MG63 (cell line): ENCODE measurements around the gene CELF4. TPM values are rescaled to one million over a fixed set of nuclear protein-coding genes. Genes with fewer than 3 reads are reported as not detected.
"Not testable (repeated sequence)": the region's sequence is repeated elsewhere in the genome, so short reads cannot be mapped to it uniquely, and the experiment has no call there.

Experiments
- DNase-seq: peaks from one replicate; pipeline ENCODE4 v3.0.0-alpha.2; 2020
- H3K27me3 ChIP-seq: fragments of 250-450 bp; sonication (Bioruptor Pico); 2 replicates; pipeline ENCODE4 v1.5.1; 2020; ENCODE audit warnings: mild to moderate bottlenecking, moderate library complexity
- H3K36me3 ChIP-seq: fragments of 250-450 bp; sonication (Bioruptor Pico); 2 replicates; pipeline ENCODE4 v1.5.1; 2020; ENCODE audit warnings: mild to moderate bottlenecking, moderate library complexity
- H3K4me3 ChIP-seq: fragments of 250-450 bp; sonication (Bioruptor Pico); 2 replicates; pipeline ENCODE4 v1.5.1; 2020; ENCODE audit warnings: mild to moderate bottlenecking, moderate library complexity
- H3K9me3 ChIP-seq: fragments of 250-450 bp; sonication (Bioruptor Pico); 2 replicates; pipeline ENCODE4 v1.5.1; 2020; ENCODE audit warnings: mild to moderate bottlenecking, moderate library complexity
- total RNA-seq: library from RNA; depleted of rRNA; stranded (reverse); fragments of >200 nt; shearing (Covaris generic); gene quantifications from 2 replicates; pipeline ENCODE4 v1.2.3, GENCODE V29; 2014; ENCODE audit warnings: low replicate concordance

Gene CELF4
- total RNA-seq, 1 experiment from 2014 or later, result not detected

- Histone ChIP-seq H3K36me3 (no peaks in the 10 kb centered on the region), H3K27me3 (no peaks in the 10 kb centered on the region), H3K4me3 (no peak overlapping the region), H3K9me3 (no peaks in the 10 kb centered on the region)
- DNase-seq, result no peak
Measured at GRCh38 chr18:37380546-37381110, 185.0 kb downstream of the CELF4 start.

- DNase-seq, result no peak
- H3K27me3 ChIP-seq, result no peaks in the 10 kb centered on the region
- no peaks in the 10 kb centered on the region for H3K9me3 ChIP-seq
- no peak overlapping the region for H3K4me3 ChIP-seq
- H3K36me3 ChIP-seq, result no peaks in the 10 kb centered on the region
Measured at GRCh38 chr18:37378336-37379010, 187.1 kb downstream of the CELF4 start.

GRCh38 chr18:37375181-37375580 lies 190.4 kb downstream of the CELF4 start:
- no peaks in the 10 kb centered on the region for H3K27me3 ChIP-seq
- no peak for DNase-seq
- no peak overlapping the region for H3K4me3 ChIP-seq
- no peaks in the 10 kb centered on the region for H3K36me3 ChIP-seq
- H3K9me3 ChIP-seq, result no peaks in the 10 kb centered on the region

- Histone ChIP-seq H3K36me3 (no peaks in the 10 kb centered on the region), H3K9me3 (no peaks in the 10 kb centered on the region), H3K4me3 (no peak overlapping the region), H3K27me3 (no peaks in the 10 kb centered on the region)
- no peak for DNase-seq
Measured at GRCh38 chr18:37368110-37368954, 197.3 kb downstream of the CELF4 start.

- H3K27me3 ChIP-seq, result no peaks in the 10 kb centered on the region
- no peak overlapping the region for H3K4me3 ChIP-seq
- DNase-seq, result no peak
- H3K36me3 ChIP-seq, result no peaks in the 10 kb centered on the region
- no peaks in the 10 kb centered on the region for H3K9me3 ChIP-seq
Measured at GRCh38 chr18:37364237-37364636, 201.4 kb downstream of the CELF4 start.

GRCh38 chr18:37362158-37362890 lies 203.3 kb downstream of the CELF4 start:
- no peaks in the 10 kb centered on the region for H3K36me3 ChIP-seq
- no peaks in the 10 kb centered on the region for H3K27me3 ChIP-seq
- H3K9me3 ChIP-seq, result no peaks in the 10 kb centered on the region
- no peak for DNase-seq
- no peak overlapping the region for H3K4me3 ChIP-seq

- Histone ChIP-seq H3K4me3 (no peak overlapping the region), H3K36me3 (no peaks in the 10 kb centered on the region), H3K27me3 (no peaks in the 10 kb centered on the region), H3K9me3 (no peaks in the 10 kb centered on the region)
- peak; percentile 26 for DNase-seq
Measured at GRCh38 chr18:37361335-37362157, 204.1 kb downstream of the CELF4 start.

- not testable (repeated sequence) for DNase-seq, H3K27me3 ChIP-seq, H3K9me3 ChIP-seq, H3K4me3 ChIP-seq, H3K36me3 ChIP-seq
Measured at GRCh38 chr18:37358061-37358460, 207.5 kb downstream of the CELF4 start.

GRCh38 chr18:37355772-37356171 lies 209.8 kb downstream of the CELF4 start:
- Histone ChIP-seq H3K9me3 (no peaks in the 10 kb centered on the region), H3K4me3 (no peak overlapping the region), H3K27me3 (no peaks in the 10 kb centered on the region), H3K36me3 (no peaks in the 10 kb centered on the region)
- DNase-seq, result peak; percentile 90

GRCh38 chr18:37351110-37351509 lies 214.5 kb downstream of the CELF4 start:
- Histone ChIP-seq H3K27me3 (no peaks in the 10 kb centered on the region), H3K4me3 (no peak overlapping the region), H3K9me3 (no peaks in the 10 kb centered on the region), H3K36me3 (no peaks in the 10 kb centered on the region)
- DNase-seq, result no peak

- H3K4me3 ChIP-seq, result no peak overlapping the region
- peaks cover 3% of the 10 kb centered on the region for H3K27me3 ChIP-seq
- H3K9me3 ChIP-seq, result no peaks in the 10 kb centered on the region
- no peak for DNase-seq
- no peaks in the 10 kb centered on the region for H3K36me3 ChIP-seq
Measured at GRCh38 chr18:37348729-37349128, 216.9 kb downstream of the CELF4 start.

- H3K9me3 ChIP-seq, result no peaks in the 10 kb centered on the region
- H3K36me3 ChIP-seq, result no peaks in the 10 kb centered on the region
- H3K4me3 ChIP-seq, result no peak overlapping the region
- H3K27me3 ChIP-seq, result peaks cover 5% of the 10 kb centered on the region
- no peak for DNase-seq
Measured at GRCh38 chr18:37346048-37346447, 219.6 kb downstream of the CELF4 start.

- no peaks in the 10 kb centered on the region for H3K36me3 ChIP-seq
- no peaks in the 10 kb centered on the region for H3K9me3 ChIP-seq
- no peak overlapping the region for H3K4me3 ChIP-seq
- no peak for DNase-seq
- peaks cover 5% of the 10 kb centered on the region for H3K27me3 ChIP-seq
Measured at GRCh38 chr18:37343542-37343851, 222.1 kb downstream of the CELF4 start.

- Histone ChIP-seq H3K4me3 (no peak overlapping the region), H3K36me3 (no peaks in the 10 kb centered on the region), H3K27me3 (peaks cover 5% of the 10 kb centered on the region), H3K9me3 (no peaks in the 10 kb centered on the region)
- no peak for DNase-seq
Measured at GRCh38 chr18:37341473-37342086, 224.0 kb downstream of the CELF4 start.

GRCh38 chr18:37341016-37341415 lies 224.6 kb downstream of the CELF4 start:
- Histone ChIP-seq H3K27me3 (peaks cover 5% of the 10 kb centered on the region), H3K4me3 (no peak overlapping the region), H3K9me3 (no peaks in the 10 kb centered on the region), H3K36me3 (no peaks in the 10 kb centered on the region)
- peak; percentile 41 for DNase-seq

GRCh38 chr18:37339701-37340215 lies 225.8 kb downstream of the CELF4 start:
- no peak for DNase-seq
- Histone ChIP-seq H3K27me3 (peaks cover 5% of the 10 kb centered on the region), H3K9me3 (no peaks in the 10 kb centered on the region), H3K4me3 (no peak overlapping the region), H3K36me3 (no peaks in the 10 kb centered on the region)
